HL-60/S4 treated with retinoic acid at 250 ng/mL for 4 days and 3 days (cell line): Measurements from ENCODE around the gene PAX6.

Source experiments
- in situ Hi-C: fragments of 300-500 bp; cut with MboI; formaldehyde crosslinking; loops from 2 replicates; pipeline ENCODE4 v1.7.0; 2022; ENCODE audit warnings: low sequenced_read_pairs

PAX6 gene

GRCh38 chr11:31798554-31799434, 12.3 kb downstream of the PAX6 start:
- in situ Hi-C loops: no loop called here

- in situ Hi-C loops: no loop called here
Measured at GRCh38 chr11:31798057-31798553, 13.0 kb downstream of the PAX6 start.

GRCh38 chr11:31797190-31798056, 13.7 kb downstream of the PAX6 start:
- in situ Hi-C loops: no loop called here

GRCh38 chr11:31796499-31797189, 14.5 kb downstream of the PAX6 start:
- in situ Hi-C loops: no loop called here

GRCh38 chr11:31795706-31796498, 15.2 kb downstream of the PAX6 start:
- in situ Hi-C loops: no loop called here

GRCh38 chr11:31794548-31794947, 16.6 kb downstream of the PAX6 start:
- in situ Hi-C loops: no loop called here

GRCh38 chr11:31793264-31793663, 17.9 kb downstream of the PAX6 start:
- in situ Hi-C loops: no loop called here

DNA sequence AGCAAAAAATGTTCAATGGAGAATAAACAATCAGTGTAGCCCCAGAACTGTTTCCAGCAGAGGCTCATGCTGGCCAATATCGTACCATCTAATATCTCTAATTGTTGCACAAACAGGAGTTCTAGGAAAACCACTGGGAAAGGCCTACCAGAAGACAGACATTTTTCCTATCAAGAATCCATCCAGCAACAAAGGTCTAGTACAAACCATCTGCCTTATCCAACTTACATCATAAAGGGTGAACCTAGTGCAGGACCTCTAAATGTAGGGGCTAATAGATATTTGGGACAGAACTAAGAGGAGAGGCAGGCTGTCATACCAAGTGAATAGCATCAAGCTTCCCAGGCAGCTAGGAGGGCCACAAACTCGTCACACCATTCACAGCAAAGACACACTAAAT, 18.7 kb downstream of the PAX6 start:
- in situ Hi-C loops: no loop called here

DNA sequence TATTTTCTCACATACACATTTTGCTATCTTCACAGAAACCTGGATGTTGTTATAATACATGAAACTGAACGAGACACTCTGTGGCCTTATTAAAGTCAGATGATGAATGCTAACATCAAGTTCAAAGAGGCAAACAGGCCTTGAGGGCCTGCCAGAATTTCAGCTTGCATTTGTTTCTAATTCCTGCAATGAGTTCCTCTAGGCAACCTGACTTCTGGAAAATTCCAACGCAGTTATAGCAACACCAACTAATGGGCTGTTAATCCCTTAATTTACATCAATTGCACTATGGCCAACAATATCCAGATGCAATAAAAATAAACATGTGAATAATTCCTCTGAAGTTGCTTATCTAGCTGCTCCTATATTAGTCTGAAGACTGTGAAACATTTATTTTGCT, 19.1 kb downstream of the PAX6 start:
- in situ Hi-C loops: no loop called here

GRCh38 chr11:31790649-31791048, 20.5 kb downstream of the PAX6 start:
- in situ Hi-C loops: no loop called here

GRCh38 chr11:31788085-31788484, 23.0 kb downstream of the PAX6 start:
- in situ Hi-C loops: no loop called here

DNA sequence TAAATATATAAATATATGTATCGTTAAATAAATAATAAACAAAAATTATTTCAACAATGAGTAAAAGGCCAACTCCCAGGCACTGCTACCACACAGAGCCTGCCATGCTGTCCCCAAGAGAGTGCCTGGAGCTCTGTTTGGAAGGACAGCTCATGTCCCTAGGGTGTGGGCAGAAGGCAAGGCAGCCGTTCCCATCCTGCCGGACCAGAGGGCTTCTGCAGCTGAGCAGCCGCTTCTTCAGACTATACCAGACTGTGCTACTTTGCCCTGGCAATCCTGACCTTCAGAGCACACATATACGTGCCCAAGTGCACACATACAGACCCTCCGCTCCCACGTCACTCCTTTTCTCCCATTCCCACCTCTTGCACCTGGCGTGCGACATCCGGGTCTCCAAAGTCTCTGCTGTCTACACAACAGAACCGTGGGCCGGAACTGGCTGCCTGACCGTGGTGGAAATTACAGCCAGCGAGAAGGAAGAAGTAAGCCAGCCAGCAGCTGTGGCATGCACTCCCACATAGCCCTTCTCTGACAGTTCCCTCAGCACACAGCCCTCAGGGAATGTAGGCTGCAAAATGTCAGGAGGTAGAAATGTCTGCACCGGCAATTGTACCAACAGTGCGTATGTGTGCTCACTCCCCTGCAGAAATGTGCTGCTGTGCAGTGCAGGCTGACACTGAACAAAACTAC, 24.0 kb downstream of the PAX6 start:
- in situ Hi-C loops: no loop called here

GRCh38 chr11:31784611-31785010, 26.5 kb downstream of the PAX6 start:
- in situ Hi-C loops: no loop called here

- in situ Hi-C loops: no loop called here
Measured at GRCh38 chr11:31783252-31783651, 27.9 kb downstream of the PAX6 start.

GRCh38 chr11:31782257-31782656, 28.9 kb downstream of the PAX6 start:
- in situ Hi-C loops: no loop called here

- in situ Hi-C loops: no loop called here
Measured at GRCh38 chr11:31780480-31780971, 30.6 kb downstream of the PAX6 start.

GRCh38 chr11:31780078-31780477, 31.0 kb downstream of the PAX6 start:
- in situ Hi-C loops: no loop called here

GRCh38 chr11:31779374-31779791, 31.7 kb downstream of the PAX6 start:
- in situ Hi-C loops: no loop called here

- in situ Hi-C loops: no loop called here
Measured at GRCh38 chr11:31772412-31772811, 38.7 kb downstream of the PAX6 start.
